Skeletal muscle satellite cell (primary cell): Measurements from ENCODE around the gene PRR16.
A peak's percentile ranks its signal among the peaks of the same experiment; 100 is the strongest.

Experiments
- H3K27me3 ChIP-seq: 2 replicates; pipeline ENCODE4 v1.7.0; 2013; ENCODE audit warnings: low read length; ENCODE audit not compliant: control insufficient read depth, insufficient read depth
- H3K36me3 ChIP-seq: 2 replicates; pipeline ENCODE4 v1.7.0; 2013; ENCODE audit warnings: mild to moderate bottlenecking, control low read depth, low read length; ENCODE audit not compliant: insufficient read depth
- H3K4me1 ChIP-seq: 2 replicates; pipeline ENCODE4 v1.7.0; 2013; ENCODE audit warnings: low read length; ENCODE audit not compliant: control insufficient read depth, insufficient read depth
- H3K4me2 ChIP-seq: 2 replicates; pipeline ENCODE4 v1.7.0; 2013; ENCODE audit warnings: mild to moderate bottlenecking, low read length
- H3K4me3 ChIP-seq: 2 replicates; pipeline ENCODE4 v1.7.0; 2013; ENCODE audit warnings: low read length
- H3K9ac ChIP-seq: 2 replicates; pipeline ENCODE4 v1.7.0; 2013; ENCODE audit warnings: mild to moderate bottlenecking, low read depth, low read length, moderate library complexity
- H3K9me3 ChIP-seq: replicated peaks from 2 replicates; pipeline ENCODE4 v1.7.0; 2013; ENCODE audit warnings: mild to moderate bottlenecking, control low read depth, low read length

The PRR16 gene

DNA sequence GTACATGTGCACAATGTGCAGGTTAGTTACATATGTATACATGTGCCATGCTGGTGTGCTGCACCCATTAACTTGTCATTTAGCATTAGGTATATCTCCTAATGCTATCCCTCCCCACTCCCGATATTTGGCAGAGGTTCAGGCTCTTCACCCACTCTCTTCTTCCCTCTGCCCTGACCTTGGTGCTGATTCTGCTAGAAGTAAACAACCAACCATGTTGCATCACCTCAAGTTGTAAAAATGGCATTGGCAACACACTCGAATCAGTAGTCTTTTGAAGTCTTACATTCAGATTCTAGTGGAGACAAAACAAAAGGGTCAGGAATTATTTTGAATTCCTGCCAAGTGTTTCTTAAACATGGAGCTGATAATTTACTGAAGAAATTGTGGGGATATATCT, 40.0 kb downstream of the PRR16 start:
- Histone ChIP-seq H3K27me3 (no peaks in the 10 kb centered on the region), H3K4me1 (peaks cover 9% of the 10 kb centered on the region), H3K4me3 (no peak overlapping the region), H3K9me3 (no peaks in the 10 kb centered on the region), H3K36me3 (peaks cover 12% of the 10 kb centered on the region), H3K4me2 (no peak overlapping the region), H3K9ac (no peak overlapping the region)

DNA sequence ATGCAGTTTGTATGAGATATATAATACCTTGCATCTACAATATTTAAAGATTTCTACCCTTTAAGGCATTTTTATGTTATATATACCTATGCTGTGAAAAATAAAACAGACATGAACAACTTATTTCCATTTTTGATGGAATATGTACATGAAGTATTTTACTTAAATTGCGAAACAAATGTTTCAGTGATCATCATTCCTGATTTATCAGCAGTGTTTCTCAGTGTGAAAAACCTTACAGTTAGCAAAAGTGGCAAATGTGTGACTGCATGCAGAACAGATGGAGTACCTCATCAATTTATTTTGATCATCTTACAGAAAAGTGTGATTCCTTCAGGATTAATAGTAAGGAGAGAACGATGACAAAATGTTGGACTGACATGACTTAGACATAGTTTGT, 43.1 kb downstream of the PRR16 start:
- Histone ChIP-seq H3K4me3 (no peak overlapping the region), H3K36me3 (no peaks in the 10 kb centered on the region), H3K27me3 (no peaks in the 10 kb centered on the region), H3K4me1 (peaks cover 20% of the 10 kb centered on the region), H3K9ac (no peak overlapping the region), H3K9me3 (no peaks in the 10 kb centered on the region), H3K4me2 (no peak overlapping the region)

DNA sequence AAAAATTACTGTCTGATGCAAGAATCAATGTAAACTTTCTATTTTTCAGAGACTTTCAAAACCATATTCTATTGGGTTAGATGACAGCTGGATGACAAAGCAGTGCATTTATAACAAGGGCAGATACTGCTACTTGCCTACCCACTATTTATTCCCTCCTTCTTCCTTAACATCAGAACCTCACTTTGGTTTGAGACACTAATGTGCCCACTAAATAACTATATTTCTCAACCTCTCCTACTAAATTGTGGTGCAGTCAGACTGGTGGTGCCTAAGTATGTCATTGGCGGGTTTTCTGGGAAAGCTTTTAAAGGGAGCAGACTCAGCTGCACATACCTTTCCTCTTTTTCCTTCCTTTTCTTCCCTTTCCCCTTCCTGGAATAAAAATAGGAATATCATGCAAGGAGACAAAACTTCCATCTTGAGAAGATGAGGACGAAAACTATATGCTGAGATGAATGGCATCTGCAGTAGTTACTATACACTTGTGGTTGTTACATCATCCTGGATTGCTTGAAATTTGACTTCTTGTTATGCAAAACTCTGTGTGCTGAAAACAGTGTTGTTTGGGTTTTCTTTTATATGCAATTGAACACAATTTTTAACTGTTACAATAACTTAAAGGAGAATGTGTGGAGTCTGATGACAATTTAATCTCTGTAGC, 43.8 kb downstream of the PRR16 start:
- Histone ChIP-seq H3K4me3 (no peak overlapping the region), H3K36me3 (no peaks in the 10 kb centered on the region), H3K4me2 (no peak overlapping the region), H3K4me1 (peaks cover 20% of the 10 kb centered on the region), H3K9me3 (no peaks in the 10 kb centered on the region), H3K9ac (no peak overlapping the region), H3K27me3 (no peaks in the 10 kb centered on the region)

DNA sequence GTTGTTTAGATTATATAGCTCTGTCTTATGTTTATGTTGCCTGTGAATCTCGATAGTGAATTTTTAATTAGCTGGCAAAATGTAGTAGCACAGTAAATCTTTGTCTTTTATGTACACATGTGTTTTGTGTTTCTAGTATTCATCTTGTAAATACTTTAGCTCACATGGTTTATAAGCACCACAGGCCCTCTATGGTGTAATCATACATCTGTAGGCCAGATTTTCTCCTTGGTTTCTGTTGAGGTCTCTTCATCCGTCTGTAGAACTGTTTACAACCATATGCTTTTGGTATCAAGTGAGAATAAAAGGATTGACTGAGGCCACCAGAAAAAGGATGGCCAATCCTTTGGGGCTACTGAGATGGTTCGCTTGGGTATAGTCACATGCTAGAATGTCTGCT, 45.0 kb downstream of the PRR16 start:
- Histone ChIP-seq H3K9me3 (no peaks in the 10 kb centered on the region), H3K4me1 (peaks cover 20% of the 10 kb centered on the region), H3K27me3 (no peaks in the 10 kb centered on the region), H3K4me3 (no peak overlapping the region), H3K36me3 (no peaks in the 10 kb centered on the region), H3K9ac (no peak overlapping the region), H3K4me2 (no peak overlapping the region)

DNA sequence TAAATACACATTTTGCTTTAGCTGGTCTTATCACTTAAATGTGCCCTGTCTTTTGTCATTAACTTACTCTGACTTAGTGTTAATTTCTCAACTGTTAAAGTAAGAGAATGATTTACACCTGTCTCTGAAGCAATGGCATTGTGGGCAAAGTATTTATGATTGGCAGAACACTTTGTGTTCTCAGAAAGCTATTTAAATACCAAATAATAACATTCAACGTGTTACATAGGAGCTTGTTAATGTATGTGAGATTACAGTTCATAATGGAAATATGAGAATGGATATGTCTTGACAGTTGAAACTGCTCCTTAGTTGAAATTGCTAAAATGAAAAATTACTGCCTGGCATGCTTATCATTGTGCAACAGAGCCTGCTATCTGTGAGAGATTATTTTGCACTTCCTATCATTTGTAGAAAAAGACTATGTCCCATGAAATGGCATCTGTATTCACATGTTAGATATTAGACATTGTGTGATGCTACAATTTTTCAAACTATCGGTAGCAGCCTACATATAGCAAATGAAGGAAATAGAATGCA, 46.1 kb downstream of the PRR16 start:
- peaks cover 20% of the 10 kb centered on the region for H3K4me1 ChIP-seq
- no peaks in the 10 kb centered on the region for H3K9me3 ChIP-seq
- H3K4me3 ChIP-seq, result no peak overlapping the region
- no peak overlapping the region for H3K9ac ChIP-seq
- peaks cover 3% of the 10 kb centered on the region for H3K36me3 ChIP-seq
- H3K4me2 ChIP-seq, result no peak overlapping the region
- no peaks in the 10 kb centered on the region for H3K27me3 ChIP-seq

DNA sequence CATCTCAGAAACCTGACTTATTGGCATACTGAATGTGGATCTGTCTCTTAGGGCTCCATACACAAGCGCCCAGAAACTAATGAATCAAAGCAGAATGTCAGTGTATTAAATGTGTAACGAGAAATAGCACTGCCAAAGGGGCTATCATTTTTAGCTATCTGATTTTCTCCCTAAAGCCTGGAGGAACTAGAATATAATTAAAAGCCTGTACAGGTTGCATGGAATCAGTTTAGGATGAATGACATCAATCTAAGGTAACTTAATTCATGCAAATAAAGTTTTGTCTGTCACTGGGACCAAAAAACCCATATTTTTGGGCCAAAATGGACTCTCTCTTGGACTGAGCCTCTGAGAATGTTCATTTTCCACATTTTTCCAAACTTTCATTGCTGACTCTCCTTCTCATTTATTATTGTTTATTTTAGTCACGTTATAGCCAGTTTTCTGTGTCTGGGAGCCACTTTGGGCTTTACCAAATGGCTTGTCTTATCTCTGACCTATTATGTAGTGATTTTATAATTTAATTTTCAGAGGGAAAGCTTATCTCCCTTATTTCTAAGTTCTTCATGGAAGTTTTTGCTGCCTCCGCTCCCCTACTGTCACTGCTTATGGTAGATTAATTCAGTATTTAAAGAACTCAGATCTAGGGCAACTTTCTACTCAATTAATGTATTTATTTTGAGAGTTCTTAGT, 47.0 kb downstream of the PRR16 start:
- Histone ChIP-seq H3K9me3 (no peaks in the 10 kb centered on the region), H3K9ac (no peak overlapping the region), H3K4me2 (no peak overlapping the region), H3K36me3 (peaks cover 3% of the 10 kb centered on the region), H3K4me3 (no peak overlapping the region), H3K27me3 (no peaks in the 10 kb centered on the region), H3K4me1 (peaks cover 20% of the 10 kb centered on the region)

DNA sequence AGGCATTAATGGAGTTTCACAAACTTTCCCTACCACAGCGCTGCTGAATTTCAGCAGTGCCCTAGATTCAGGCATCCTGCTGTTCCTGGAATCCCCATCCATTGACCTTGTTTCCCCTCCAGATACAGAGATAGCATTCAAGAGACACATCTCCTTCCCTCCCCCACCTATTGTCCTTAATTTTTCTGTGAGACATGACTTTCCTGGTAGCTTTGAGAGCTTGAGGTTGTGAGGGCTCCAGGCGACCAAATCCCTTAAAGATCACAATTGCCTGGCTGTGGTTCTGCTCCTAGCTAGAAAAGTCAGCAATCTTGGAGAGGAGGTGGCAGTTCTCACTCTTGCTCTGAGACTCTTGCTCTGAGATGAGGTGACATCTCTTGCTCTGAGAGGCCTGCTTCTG, 48.0 kb downstream of the PRR16 start:
- Histone ChIP-seq H3K27me3 (no peaks in the 10 kb centered on the region), H3K9ac (no peak overlapping the region), H3K4me1 (peaks cover 27% of the 10 kb centered on the region), H3K4me2 (no peak overlapping the region), H3K9me3 (no peaks in the 10 kb centered on the region), H3K36me3 (peaks cover 3% of the 10 kb centered on the region), H3K4me3 (no peak overlapping the region)

DNA sequence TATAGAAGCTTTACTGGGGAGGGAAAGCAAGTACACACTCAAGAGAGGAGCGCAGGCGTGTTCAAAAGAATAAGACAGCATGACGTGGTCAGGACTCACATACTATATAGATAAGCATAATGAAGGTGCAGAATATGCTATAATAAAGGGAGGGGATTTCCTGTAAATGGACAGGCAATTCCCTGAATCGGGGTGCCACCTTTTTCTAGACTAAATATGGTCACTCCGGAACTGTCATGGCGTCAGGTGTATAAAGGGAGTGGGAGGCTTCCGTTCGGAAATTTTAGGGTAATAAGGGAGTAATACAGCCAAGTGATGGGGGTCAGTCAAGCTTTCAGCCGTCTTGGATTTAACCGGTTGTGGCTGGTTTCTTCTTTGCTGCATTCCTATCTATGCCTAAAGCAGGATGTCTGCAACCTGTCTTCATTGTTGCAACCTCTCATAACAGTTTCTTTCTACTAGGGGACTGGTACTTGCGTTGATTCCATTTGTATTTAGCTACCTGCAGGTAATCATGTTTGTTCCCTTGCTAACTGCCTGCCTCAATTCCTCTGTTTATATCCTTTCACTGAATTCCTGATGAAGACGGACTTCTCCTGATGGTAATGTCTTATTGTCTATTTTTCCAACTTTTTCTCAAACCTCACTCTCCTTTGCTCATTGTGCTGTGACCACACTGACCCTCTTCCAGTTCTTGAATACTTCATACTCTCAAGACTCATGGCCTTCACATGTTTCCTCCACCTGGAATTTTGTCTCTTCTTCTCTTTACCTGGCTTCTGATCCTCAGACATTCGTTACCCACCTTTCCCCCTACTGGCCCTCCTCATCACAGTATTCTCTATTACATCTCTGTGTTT, 48.9 kb downstream of the PRR16 start:
- Histone ChIP-seq H3K4me2 (no peak overlapping the region), H3K9ac (no peak overlapping the region), H3K4me1 (peaks cover 28% of the 10 kb centered on the region), H3K27me3 (no peaks in the 10 kb centered on the region), H3K4me3 (no peak overlapping the region), H3K36me3 (peaks cover 3% of the 10 kb centered on the region), H3K9me3 (no peaks in the 10 kb centered on the region)

DNA sequence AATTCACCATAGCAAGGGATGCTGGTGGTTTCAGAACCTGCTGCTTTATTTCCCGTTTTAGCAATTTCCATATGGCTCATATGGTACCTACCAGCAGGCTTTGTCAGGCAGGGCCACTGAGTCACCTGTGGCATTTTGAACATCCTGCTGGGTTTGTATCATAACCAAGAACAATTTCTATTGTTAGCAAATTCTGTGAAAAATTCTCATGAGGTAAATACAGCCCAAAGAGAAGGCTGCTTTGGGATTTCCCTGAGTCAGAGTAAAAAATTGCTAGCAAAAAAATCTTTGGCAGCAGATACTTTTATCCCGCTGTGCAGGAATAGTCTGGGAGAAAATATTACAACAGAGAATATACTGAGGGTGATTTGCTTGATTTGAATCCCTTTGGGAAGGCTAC, 52.7 kb downstream of the PRR16 start:
- Histone ChIP-seq H3K36me3 (peaks cover 7% of the 10 kb centered on the region), H3K4me3 (no peak overlapping the region), H3K9me3 (no peaks in the 10 kb centered on the region), H3K4me2 (no peak overlapping the region), H3K4me1 (peaks cover 20% of the 10 kb centered on the region), H3K9ac (no peak overlapping the region), H3K27me3 (no peaks in the 10 kb centered on the region)

DNA sequence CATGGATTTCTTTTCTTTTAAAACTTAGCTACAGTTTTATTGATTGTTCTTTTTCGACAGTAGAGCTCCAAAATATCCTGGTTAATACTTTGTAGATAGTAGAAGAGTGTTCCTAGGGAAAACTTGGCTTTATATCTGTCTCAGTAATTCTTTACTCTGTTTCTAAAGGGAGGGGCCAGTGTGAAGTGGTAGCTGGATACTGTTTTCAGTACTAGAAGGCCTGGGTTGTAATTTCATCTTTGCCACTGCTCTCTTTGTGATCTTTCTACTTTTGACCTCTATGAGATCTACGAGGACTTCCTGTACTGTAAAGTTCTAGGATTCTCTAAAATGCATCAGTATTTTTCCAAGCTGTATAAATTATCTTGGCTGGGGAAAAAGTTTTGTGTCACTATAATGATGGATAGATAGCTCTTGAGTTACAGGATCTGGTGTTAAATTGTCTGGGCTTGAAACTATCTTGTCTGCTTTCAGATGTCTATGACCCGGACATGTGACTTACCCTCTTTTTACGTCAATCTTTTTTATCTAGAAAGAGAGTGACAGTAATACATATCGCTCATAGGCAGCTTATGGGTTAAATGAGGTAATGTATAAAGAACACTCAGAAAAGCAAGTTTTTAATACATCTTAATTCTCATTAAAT, 53.6 kb downstream of the PRR16 start:
- Histone ChIP-seq H3K4me1 (peaks cover 17% of the 10 kb centered on the region), H3K4me2 (peak overlapping the region; percentile 4), H3K9me3 (no peaks in the 10 kb centered on the region), H3K4me3 (no peak overlapping the region), H3K9ac (no peak overlapping the region), H3K27me3 (no peaks in the 10 kb centered on the region), H3K36me3 (peaks cover 7% of the 10 kb centered on the region)

DNA sequence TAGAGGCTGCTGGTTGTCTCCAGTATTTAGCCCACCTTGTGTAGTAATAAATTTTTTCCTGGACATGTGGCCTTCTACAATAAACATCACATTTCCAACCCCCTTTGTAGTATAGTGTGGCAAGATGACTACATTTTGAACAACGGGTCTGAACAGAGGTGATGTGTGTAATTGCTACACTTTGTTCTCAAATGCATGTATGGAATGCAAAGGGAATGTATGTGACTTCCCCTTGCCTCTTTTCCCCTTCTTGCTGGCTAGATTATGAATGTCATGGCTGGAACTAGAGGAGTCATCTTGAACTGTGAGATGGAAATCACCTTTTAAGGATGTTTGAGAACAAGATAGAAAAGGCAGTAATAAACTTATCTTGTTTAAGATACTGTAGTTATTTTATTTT, 54.5 kb downstream of the PRR16 start:
- H3K9me3 ChIP-seq, result no peaks in the 10 kb centered on the region
- H3K4me2 ChIP-seq, result no peak overlapping the region
- peaks cover 17% of the 10 kb centered on the region for H3K4me1 ChIP-seq
- H3K9ac ChIP-seq, result no peak overlapping the region
- no peak overlapping the region for H3K4me3 ChIP-seq
- H3K36me3 ChIP-seq, result peaks cover 7% of the 10 kb centered on the region
- no peaks in the 10 kb centered on the region for H3K27me3 ChIP-seq
